ENCODE results near the gene CTNNB1. TPM values are rescaled to one million over a fixed set of nuclear protein-coding genes. Genes with fewer than 3 reads are reported as not detected.

The CTNNB1 gene
- total and polyA plus RNA-seq, 2 of the 13 experiments (the other 11 are each of a cell fraction or from before 2014, with no cell fraction given) = 398 to 489 TPM

DNA sequence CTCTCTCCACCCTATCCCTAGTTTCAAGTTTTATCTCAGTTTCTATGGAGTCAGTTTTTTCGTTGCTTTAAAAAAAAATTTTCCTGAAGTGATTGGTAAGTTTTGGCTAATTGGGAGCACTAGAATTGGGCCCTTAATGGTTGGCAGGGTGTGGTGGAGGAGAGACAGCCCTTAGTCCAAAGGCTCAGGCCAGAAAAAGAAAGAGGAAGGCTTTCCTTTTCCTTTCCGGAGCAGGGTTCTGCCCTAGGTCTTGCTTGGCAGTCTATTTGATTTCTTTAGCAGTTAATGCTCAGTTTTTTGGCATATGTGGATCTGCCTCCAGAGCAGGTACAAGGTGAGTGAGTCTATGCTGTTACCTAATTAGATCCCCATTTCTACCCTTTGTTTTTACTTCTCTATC lies 22.7 kb downstream of the CTNNB1 start:
- in situ Hi-C loops (cut with HindIII; ENCODE audit: extremely low pct_ligation_motif_present, low pct_unique_long_range_greater_than_20kb) (loop anchor here (25.0 kb wide), 1 partner anchor 635 kb away; no protein-coding TSS in a partner anchor), intact Hi-C loops (cut with micrococcal nuclease; ENCODE audit: unreplicated experiment) (no loop called here)
- FAIRE-seq (no peak), ATAC-seq (no peak), DNase-seq (ENCODE audit: low spot score) (no peak)
- Histone ChIP-seq H3K4me1 (ENCODE audit: insufficient read depth, low read length) (peaks cover 51% of the 10 kb centered on the region), H4K20me1 (ENCODE audit: insufficient read depth, low read length) (peaks cover 81% of the 10 kb centered on the region), H3K79me2 (ENCODE audit: insufficient read depth, low read length) (peaks cover 96% of the 10 kb centered on the region), H3K4me3 (replicated peaks in 1 of 3; ENCODE audit: insufficient read depth in 1 of 3, low read depth in 2 of 3, low read length in 3 of 3) (no peak overlapping the region), H3K36me3 (replicated peaks in 1 of 2; ENCODE audit: control insufficient read depth in 1 of 2, insufficient read depth in 2 of 2, low read length in 2 of 2) (peaks cover 16 to 41% of the 10 kb centered on the region in 2 experiments), H3K27me3 (ENCODE audit: control insufficient read depth in 1 of 2, insufficient read depth in 2 of 2, low read length in 2 of 2) (no peaks in the 10 kb centered on the region), H2AFZ (ENCODE audit: low read length) (no peak overlapping the region), H3K9me3 (ENCODE audit: low read length) (no peaks in the 10 kb centered on the region), H3K27ac (ENCODE audit: extremely low read length, insufficient read depth, low read length) (no peak overlapping the region), H3K9ac (ENCODE audit: insufficient read depth, low read depth, low read length) (no peak overlapping the region), H3K4me2 (ENCODE audit: low read depth, low read length) (no peak overlapping the region)
- 97% methylated on average over 2 of the region's 2 CpGs for WGBS (ENCODE audit: low lambda C conversion rate)
- ChIA-PET CTCF (ENCODE audit: low intra/inter-chr PET ratio, low total read pairs) (no interaction called here), POLR2A (no interaction called here)
- TF ChIP-seq U2AF2 (IDR thresholded peaks at IDR 0.05; ENCODE audit: low read depth, low read length) (no peak), ZNF839 (CRISPR knock-in tag; IDR thresholded peaks at IDR 0.05; ENCODE audit: borderline replicate concordance) (no peak), ZEB1 (IDR thresholded peaks at IDR 0.05; ENCODE audit: insufficient replicate concordance, low read depth) (no peak), ZNF616 (CRISPR knock-in tag; IDR thresholded peaks at IDR 0.05; ENCODE audit: low read depth) (no peak), ZMYM3 (CRISPR knock-in tag; IDR thresholded peaks at IDR 0.05) (no peak), SPEN (CRISPR knock-in tag; IDR thresholded peaks at IDR 0.05; ENCODE audit: low read depth) (no peak), DPF2 (CRISPR knock-in tag; IDR thresholded peaks at IDR 0.05; ENCODE audit: borderline replicate concordance, low read depth) (no peak), SMYD3 (CRISPR knock-in tag; IDR thresholded peaks at IDR 0.05) (no peak), ZFP37 (CRISPR knock-in tag; IDR thresholded peaks at IDR 0.05; ENCODE audit: borderline replicate concordance) (no peak)
- TF ChIP-seq, protein P1, sequence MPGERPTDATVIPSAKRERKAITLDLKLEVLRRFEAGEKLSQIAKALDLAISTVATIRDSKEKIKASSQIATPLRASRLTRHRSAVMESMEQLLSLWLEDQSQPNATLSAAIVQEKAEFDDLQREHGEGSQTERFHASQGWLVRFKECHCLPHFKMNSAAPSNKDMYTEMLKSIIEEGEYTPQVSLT (CRISPR knock-in tag; IDR thresholded peaks at IDR 0.05; ENCODE audit: borderline replicate concordance, low read depth) = no peak
- BruUV-seq (replicated peaks) = no TSS peak

Data from HepG2 (cell line).